PC-9 (cell line): Measurements from ENCODE around the gene ZNF831. TPM values are rescaled to one million over a fixed set of nuclear protein-coding genes. Genes with fewer than 3 reads are reported as not detected.

Source experiments
- BruUV-seq: library from RNA; stranded (reverse); fragments of 400-500 nt; replicated peaks from 2 replicates; lab custom pipeline; 2021; lab: Mats Ljungman, UMichigan
- CTCF ChIA-PET: fragments of 300-600 bp; sonication (Branson Sonifier 250); formaldehyde crosslinking; loops from one replicate; lab custom pipeline; 2022; ENCODE audit warnings: antibody characterized with exemption; lab: Charles Lee
- POLR2A ChIA-PET: fragments of 300-600 bp; sonication (Branson Sonifier 250); formaldehyde crosslinking; loops from one replicate; lab custom pipeline; 2022; ENCODE audit warnings: antibody characterized with exemption; ENCODE audit not compliant: unreplicated experiment; lab: Charles Lee
- DNase-seq, 2 experiments: peaks; one replicate each; pipeline versions ENCODE4 v3.0.0 to v3.0.0-alpha.2; 2015 to 2022; ENCODE audit warnings: mixed read lengths in 1 of 2
- H2AFZ ChIP-seq: fragments of 200-600 bp; sonication (generic); 2 replicates; pipeline ENCODE4 v1.8.1; 2017; ENCODE audit warnings: antibody characterized with exemption
- H3F3A ChIP-seq: fragments of 200-600 bp; sonication (generic); 2 replicates; pipeline ENCODE4 v1.8.1; 2017; ENCODE audit warnings: antibody characterized with exemption, mild to moderate bottlenecking, low read depth; ENCODE audit not compliant: insufficient read depth
- H3K27ac ChIP-seq: fragments of 200-600 bp; sonication (generic); 2 replicates; pipeline ENCODE4 v1.6.1; 2016; ENCODE audit warnings: mixed run types
- H3K27me3 ChIP-seq: fragments of 200-600 bp; sonication (generic); 2 replicates; pipeline ENCODE4 v1.6.1; 2016; ENCODE audit warnings: low read depth, mixed run types; ENCODE audit not compliant: insufficient read depth
- H3K36me3 ChIP-seq: fragments of 200-600 bp; sonication (generic); 2 replicates; pipeline ENCODE4 v1.6.1; 2016; ENCODE audit warnings: low read depth, mixed run types
- H3K4me1 ChIP-seq: fragments of 200-600 bp; sonication (generic); replicated peaks from 2 replicates; pipeline ENCODE4 v1.6.1; 2016; ENCODE audit warnings: mixed run types; ENCODE audit not compliant: insufficient read depth
- H3K4me2 ChIP-seq: fragments of 200-600 bp; sonication (generic); 2 replicates; pipeline ENCODE4 v1.6.1; 2017; ENCODE audit warnings: mixed run types
- H3K4me3 ChIP-seq: fragments of 200-600 bp; sonication (generic); 2 replicates; pipeline ENCODE4 v1.6.1; 2016; ENCODE audit warnings: mixed run types
- H3K79me2 ChIP-seq: fragments of 200-600 bp; sonication (generic); 2 replicates; pipeline ENCODE4 v1.6.1; 2017; ENCODE audit warnings: low read depth, mixed run types
- H3K9me2 ChIP-seq: fragments of 200-600 bp; sonication (generic); 2 replicates; pipeline ENCODE4 v1.8.1; 2017; ENCODE audit warnings: mild to moderate bottlenecking; ENCODE audit not compliant: insufficient read depth
- H3K9me3 ChIP-seq: fragments of 200-600 bp; sonication (generic); 2 replicates; pipeline ENCODE4 v1.8.1; 2016; ENCODE audit warnings: low read depth; ENCODE audit not compliant: insufficient read depth
- H4K20me1 ChIP-seq: fragments of 200-600 bp; sonication (generic); 2 replicates; pipeline ENCODE4 v1.8.1; 2017; ENCODE audit not compliant: insufficient read depth
- EZH2 ChIP-seq: fragments of 200-600 bp; sonication (generic); IDR thresholded peaks from 2 replicates; pipeline ENCODE4 v1.8.0; 2017; ENCODE audit warnings: antibody characterized with exemption, low read depth
- intact Hi-C: fragments of 100-400 bp; cut with micrococcal nuclease; formaldehyde crosslinking; loops from one replicate; pipeline ENCODE4 v1.10.0; 2022; ENCODE audit not compliant: unreplicated experiment
- total RNA-seq: library from RNA; stranded (reverse); gene quantifications from 2 replicates; pipeline ENCODE4 v1.2.3, GENCODE V29; 2021
- TF ChIP-seq, protein P1 (sequence below): fragments of 200-600 bp; sonication (generic); conservative IDR thresholded peaks from 2 replicates; pipeline ENCODE4 v1.6.1; 2017; ENCODE audit warnings: mixed run types, antibody characterized with exemption, mild to moderate bottlenecking, moderate library complexity

Gene ZNF831
- total RNA-seq, 1 experiment from 2014 or later, result not detected

DNA sequence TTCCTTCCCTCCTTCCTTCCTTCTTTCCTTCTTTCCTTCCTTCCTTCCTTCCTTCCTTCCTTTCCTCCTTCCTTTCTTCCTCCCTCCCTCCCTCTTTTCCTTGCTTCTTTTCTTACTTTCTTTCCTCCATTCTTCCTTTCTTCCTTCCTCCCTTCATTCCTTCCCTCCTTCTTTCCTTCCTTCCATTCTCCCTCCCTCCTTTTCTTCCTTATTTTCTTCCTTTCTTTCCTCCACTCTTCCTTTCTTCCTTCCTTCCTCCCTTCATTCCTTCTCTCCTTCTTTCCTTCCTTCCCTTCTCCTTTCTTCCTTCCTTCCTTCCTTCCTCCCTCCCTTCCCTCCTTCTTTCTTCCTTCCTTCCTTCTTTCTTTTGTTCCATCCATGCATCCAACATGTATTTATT lies 101.7 kb downstream of the ZNF831 start:
- intact Hi-C loops, result no loop called here

DNA sequence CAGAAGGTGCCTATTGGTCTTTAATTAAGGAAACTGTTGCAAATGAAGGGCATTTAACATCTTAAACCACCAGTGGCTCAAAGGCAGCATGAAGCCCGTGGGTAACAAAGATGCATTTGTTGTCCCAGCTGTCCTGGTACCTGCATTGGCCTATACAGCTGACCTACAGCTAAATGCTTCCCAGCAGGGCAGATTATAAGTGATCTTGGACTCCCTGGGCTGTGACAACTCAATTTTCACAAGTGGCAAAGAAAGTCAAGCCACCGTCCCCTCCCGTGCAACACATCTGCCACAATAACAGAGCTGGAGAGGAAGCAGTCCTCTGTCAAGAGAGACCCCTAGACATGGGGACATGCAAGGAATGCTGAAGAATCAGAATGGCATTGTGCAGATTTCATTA lies 105.2 kb downstream of the ZNF831 start:
- TF ChIP-seq EZH2, result no peak
- TF ChIP-seq, protein P1, sequence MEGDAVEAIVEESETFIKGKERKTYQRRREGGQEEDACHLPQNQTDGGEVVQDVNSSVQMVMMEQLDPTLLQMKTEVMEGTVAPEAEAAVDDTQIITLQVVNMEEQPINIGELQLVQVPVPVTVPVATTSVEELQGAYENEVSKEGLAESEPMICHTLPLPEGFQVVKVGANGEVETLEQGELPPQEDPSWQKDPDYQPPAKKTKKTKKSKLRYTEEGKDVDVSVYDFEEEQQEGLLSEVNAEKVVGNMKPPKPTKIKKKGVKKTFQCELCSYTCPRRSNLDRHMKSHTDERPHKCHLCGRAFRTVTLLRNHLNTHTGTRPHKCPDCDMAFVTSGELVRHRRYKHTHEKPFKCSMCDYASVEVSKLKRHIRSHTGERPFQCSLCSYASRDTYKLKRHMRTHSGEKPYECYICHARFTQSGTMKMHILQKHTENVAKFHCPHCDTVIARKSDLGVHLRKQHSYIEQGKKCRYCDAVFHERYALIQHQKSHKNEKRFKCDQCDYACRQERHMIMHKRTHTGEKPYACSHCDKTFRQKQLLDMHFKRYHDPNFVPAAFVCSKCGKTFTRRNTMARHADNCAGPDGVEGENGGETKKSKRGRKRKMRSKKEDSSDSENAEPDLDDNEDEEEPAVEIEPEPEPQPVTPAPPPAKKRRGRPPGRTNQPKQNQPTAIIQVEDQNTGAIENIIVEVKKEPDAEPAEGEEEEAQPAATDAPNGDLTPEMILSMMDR, result no peak
- Histone ChIP-seq H3K4me2 (no peak overlapping the region), H2AFZ (no peak overlapping the region), H3K4me1 (no peaks in the 10 kb centered on the region), H3K27ac (no peak overlapping the region), H3K9me2 (no peaks in the 10 kb centered on the region), H3K79me2 (no peaks in the 10 kb centered on the region), H3F3A (no peaks in the 10 kb centered on the region), H3K36me3 (no peaks in the 10 kb centered on the region), H4K20me1 (no peaks in the 10 kb centered on the region), H3K27me3 (peaks cover 76% of the 10 kb centered on the region), H3K4me3 (no peak overlapping the region), H3K9me3 (no peaks in the 10 kb centered on the region)
- ChIA-PET POLR2A (no interaction called here), CTCF (no interaction called here)
- no TSS peak for BruUV-seq
- DNase-seq, result no peak
- intact Hi-C loops, result no loop called here

More for the DNA sequence above, 101.7 kb downstream of the ZNF831 start:
- no peak for TF ChIP-seq EZH2
- TF ChIP-seq, protein P1, result no peak
- Histone ChIP-seq H3K4me1 (no peaks in the 10 kb centered on the region), H3K9me2 (no peaks in the 10 kb centered on the region), H3K4me2 (no peak overlapping the region), H3K9me3 (no peaks in the 10 kb centered on the region), H3K36me3 (no peaks in the 10 kb centered on the region), H3K79me2 (no peaks in the 10 kb centered on the region), H3F3A (no peaks in the 10 kb centered on the region), H3K27me3 (peaks cover 76% of the 10 kb centered on the region), H3K27ac (no peak overlapping the region), H2AFZ (no peak overlapping the region), H4K20me1 (no peaks in the 10 kb centered on the region), H3K4me3 (no peak overlapping the region)
- DNase-seq, result no peak
- ChIA-PET POLR2A (no interaction called here), CTCF (no interaction called here)
- BruUV-seq, result no TSS peak

DNA sequence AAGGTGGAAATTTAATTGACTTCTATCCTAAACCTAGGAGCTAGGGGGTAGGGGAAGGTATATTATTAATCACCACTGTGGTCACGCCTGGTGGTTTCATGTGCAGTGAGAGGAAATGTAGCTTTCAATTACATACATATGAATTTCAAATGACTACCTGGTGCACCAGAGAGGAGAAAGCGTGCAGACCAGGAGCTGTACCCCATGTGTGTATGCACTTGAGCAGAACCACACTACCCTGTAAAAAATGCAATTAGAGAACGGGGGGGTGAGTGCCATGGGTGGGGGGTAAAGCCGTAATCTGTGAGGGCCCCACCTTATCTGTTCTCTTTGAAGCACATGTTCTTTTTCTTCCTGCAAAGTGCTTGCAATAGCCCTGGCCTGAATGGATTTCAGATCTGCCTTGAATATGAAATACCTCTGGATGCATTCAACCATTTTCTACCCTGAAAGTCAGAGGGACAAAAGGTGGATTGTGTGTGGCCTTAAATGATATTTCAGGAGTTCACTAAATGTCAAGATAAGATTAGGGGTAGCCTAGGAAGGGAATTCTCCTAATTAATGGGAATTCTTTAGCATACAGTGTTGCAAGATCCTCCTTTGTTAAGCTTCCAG lies 105.9 kb downstream of the ZNF831 start:
- no peaks in the 10 kb centered on the region for H3F3A ChIP-seq
- no peak overlapping the region for H3K27ac ChIP-seq
- ChIA-PET CTCF (no interaction called here), POLR2A (no interaction called here)
- H2AFZ ChIP-seq, result no peak overlapping the region
- intact Hi-C loops, result no loop called here
- H3K79me2 ChIP-seq, result no peaks in the 10 kb centered on the region
- no peak for TF ChIP-seq EZH2
- TF ChIP-seq, protein P1, result no peak
- no peaks in the 10 kb centered on the region for H3K9me3 ChIP-seq
- no peak for DNase-seq
- no peaks in the 10 kb centered on the region for H4K20me1 ChIP-seq
- no peak overlapping the region for H3K4me2 ChIP-seq
- H3K27me3 ChIP-seq, result peaks cover 76% of the 10 kb centered on the region
- H3K9me2 ChIP-seq, result no peaks in the 10 kb centered on the region
- H3K4me1 ChIP-seq, result no peaks in the 10 kb centered on the region
- no TSS peak for BruUV-seq
- H3K36me3 ChIP-seq, result no peaks in the 10 kb centered on the region
- H3K4me3 ChIP-seq, result no peak overlapping the region
